ENCODE results near the gene TRAF3IP1.

Gene TRAF3IP1

GRCh38 chr2:238427435-238428162 is 107.3 kb downstream of the TRAF3IP1 start (continued):
- TF ChIP-seq ZC3H10 (CRISPR knock-in tag; IDR thresholded peaks at IDR 0.05) (no peak), CSDC2 (CRISPR knock-in tag; IDR thresholded peaks at IDR 0.05) (no peak), TCF4 (CRISPR knock-in tag; IDR thresholded peaks at IDR 0.05; ENCODE audit: borderline replicate concordance) (no peak), ZFP30 (CRISPR knock-in tag; IDR thresholded peaks at IDR 0.05) (no peak), PPARA (CRISPR knock-in tag; IDR thresholded peaks at IDR 0.05; ENCODE audit: borderline replicate concordance) (no peak), BACH2 (CRISPR knock-in tag; IDR thresholded peaks at IDR 0.05; ENCODE audit: borderline replicate concordance) (no peak), ARNTL (CRISPR knock-in tag; IDR thresholded peaks at IDR 0.05; ENCODE audit: borderline replicate concordance, low read depth) (no peak)
- TF ChIP-seq, protein P1, sequence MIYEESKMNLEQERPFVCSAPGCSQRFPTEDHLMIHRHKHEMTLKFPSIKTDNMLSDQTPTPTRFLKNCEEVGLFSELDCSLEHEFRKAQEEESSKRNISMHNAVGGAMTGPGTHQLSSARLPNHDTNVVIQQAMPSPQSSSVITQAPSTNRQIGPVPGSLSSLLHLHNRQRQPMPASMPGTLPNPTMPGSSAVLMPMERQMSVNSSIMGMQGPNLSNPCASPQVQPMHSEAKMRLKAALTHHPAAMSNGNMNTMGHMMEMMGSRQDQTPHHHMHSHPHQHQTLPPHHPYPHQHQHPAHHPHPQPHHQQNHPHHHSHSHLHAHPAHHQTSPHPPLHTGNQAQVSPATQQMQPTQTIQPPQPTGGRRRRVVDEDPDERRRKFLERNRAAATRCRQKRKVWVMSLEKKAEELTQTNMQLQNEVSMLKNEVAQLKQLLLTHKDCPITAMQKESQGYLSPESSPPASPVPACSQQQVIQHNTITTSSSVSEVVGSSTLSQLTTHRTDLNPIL (CRISPR knock-in tag; IDR thresholded peaks at IDR 0.05; ENCODE audit: low read depth) = no peak
- TF ChIP-seq, protein P2, sequence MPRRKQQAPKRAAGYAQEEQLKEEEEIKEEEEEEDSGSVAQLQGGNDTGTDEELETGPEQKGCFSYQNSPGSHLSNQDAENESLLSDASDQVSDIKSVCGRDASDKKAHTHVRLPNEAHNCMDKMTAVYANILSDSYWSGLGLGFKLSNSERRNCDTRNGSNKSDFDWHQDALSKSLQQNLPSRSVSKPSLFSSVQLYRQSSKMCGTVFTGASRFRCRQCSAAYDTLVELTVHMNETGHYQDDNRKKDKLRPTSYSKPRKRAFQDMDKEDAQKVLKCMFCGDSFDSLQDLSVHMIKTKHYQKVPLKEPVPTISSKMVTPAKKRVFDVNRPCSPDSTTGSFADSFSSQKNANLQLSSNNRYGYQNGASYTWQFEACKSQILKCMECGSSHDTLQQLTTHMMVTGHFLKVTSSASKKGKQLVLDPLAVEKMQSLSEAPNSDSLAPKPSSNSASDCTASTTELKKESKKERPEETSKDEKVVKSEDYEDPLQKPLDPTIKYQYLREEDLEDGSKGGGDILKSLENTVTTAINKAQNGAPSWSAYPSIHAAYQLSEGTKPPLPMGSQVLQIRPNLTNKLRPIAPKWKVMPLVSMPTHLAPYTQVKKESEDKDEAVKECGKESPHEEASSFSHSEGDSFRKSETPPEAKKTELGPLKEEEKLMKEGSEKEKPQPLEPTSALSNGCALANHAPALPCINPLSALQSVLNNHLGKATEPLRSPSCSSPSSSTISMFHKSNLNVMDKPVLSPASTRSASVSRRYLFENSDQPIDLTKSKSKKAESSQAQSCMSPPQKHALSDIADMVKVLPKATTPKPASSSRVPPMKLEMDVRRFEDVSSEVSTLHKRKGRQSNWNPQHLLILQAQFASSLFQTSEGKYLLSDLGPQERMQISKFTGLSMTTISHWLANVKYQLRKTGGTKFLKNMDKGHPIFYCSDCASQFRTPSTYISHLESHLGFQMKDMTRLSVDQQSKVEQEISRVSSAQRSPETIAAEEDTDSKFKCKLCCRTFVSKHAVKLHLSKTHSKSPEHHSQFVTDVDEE (CRISPR knock-in tag; IDR thresholded peaks at IDR 0.05) = no peak

DNA sequence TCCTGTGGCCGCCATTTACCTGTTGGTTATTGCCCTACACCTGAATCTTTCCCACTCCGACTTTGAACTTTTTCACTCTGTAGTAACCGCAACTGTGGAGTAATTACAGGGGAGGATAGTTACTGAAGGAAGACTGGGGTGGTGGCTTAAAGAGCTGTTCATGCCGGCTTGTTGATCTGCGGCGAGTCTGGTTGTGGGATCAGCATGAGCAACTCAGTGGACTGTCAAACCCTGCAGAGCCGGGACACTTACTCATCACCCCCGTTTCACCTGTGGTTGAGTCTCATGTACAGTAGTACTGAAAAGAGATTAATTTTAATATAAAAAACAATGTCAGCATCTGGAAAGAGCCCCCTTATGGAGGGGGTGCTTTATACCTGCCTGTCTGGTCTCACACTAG is 108.5 kb downstream of the TRAF3IP1 start:
- TF ChIP-seq SNAI2 (CRISPR knock-in tag; IDR thresholded peaks at IDR 0.05) (no peak), TCF4 (CRISPR knock-in tag; IDR thresholded peaks at IDR 0.05; ENCODE audit: borderline replicate concordance) (no peak), ZNF565 (CRISPR knock-in tag; conservative IDR thresholded peaks at IDR 0.05; ENCODE audit: low read depth) (no peak), ZC3H10 (CRISPR knock-in tag; IDR thresholded peaks at IDR 0.05) (no peak), TOX (CRISPR knock-in tag; IDR thresholded peaks at IDR 0.05; ENCODE audit: borderline replicate concordance) (no peak), ZNF70 (CRISPR knock-in tag; IDR thresholded peaks at IDR 0.05) (no peak), ARNTL (CRISPR knock-in tag; IDR thresholded peaks at IDR 0.05; ENCODE audit: borderline replicate concordance, low read depth) (no peak), ZFP30 (CRISPR knock-in tag; IDR thresholded peaks at IDR 0.05) (no peak), PPARA (CRISPR knock-in tag; IDR thresholded peaks at IDR 0.05; ENCODE audit: borderline replicate concordance) (no peak), ZNF8 (CRISPR knock-in tag; IDR thresholded peaks at IDR 0.05) (no peak), ZFP3 (CRISPR knock-in tag; IDR thresholded peaks at IDR 0.05) (no peak), ESRRG (CRISPR knock-in tag; IDR thresholded peaks at IDR 0.05) (no peak), POU6F1 (CRISPR knock-in tag; IDR thresholded peaks at IDR 0.05; ENCODE audit: borderline replicate concordance, low read depth) (no peak), OSR1 (CRISPR knock-in tag; IDR thresholded peaks at IDR 0.05) (no peak), BACH2 (CRISPR knock-in tag; IDR thresholded peaks at IDR 0.05; ENCODE audit: borderline replicate concordance) (no peak)
- TF ChIP-seq, protein P1 (CRISPR knock-in tag; IDR thresholded peaks at IDR 0.05; ENCODE audit: low read depth) = no peak
- TF ChIP-seq, protein P3, sequence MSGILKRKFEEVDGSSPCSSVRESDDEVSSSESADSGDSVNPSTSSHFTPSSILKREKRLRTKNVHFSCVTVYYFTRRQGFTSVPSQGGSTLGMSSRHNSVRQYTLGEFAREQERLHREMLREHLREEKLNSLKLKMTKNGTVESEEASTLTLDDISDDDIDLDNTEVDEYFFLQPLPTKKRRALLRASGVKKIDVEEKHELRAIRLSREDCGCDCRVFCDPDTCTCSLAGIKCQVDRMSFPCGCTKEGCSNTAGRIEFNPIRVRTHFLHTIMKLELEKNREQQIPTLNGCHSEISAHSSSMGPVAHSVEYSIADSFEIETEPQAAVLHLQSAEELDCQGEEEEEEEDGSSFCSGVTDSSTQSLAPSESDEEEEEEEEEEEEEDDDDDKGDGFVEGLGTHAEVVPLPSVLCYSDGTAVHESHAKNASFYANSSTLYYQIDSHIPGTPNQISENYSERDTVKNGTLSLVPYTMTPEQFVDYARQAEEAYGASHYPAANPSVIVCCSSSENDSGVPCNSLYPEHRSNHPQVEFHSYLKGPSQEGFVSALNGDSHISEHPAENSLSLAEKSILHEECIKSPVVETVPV (CRISPR knock-in tag; IDR thresholded peaks at IDR 0.05) = no peak
- TF ChIP-seq, protein P2 (CRISPR knock-in tag; IDR thresholded peaks at IDR 0.05) = no peak

More for the DNA sequence above, 108.5 kb downstream of the TRAF3IP1 start:
- no peak for ATAC-seq
